T-helper 9 cell (primary cell): ENCODE data around the gene DPH3.
A peak's percentile ranks its signal among the peaks of the same experiment; 100 is the strongest.

Experiments used
- DNase-seq: peaks from one replicate; pipeline ENCODE4 v3.0.0-alpha.2; 2020

DPH3 gene

GRCh38 chr3:16290007-16290826, 25.5 kb upstream of the DPH3 start:
- peak; percentile 55 for DNase-seq

GRCh38 chr3:16289144-16289889, 24.6 kb upstream of the DPH3 start:
- no peak for DNase-seq

GRCh38 chr3:16288664-16289063, 23.9 kb upstream of the DPH3 start:
- DNase-seq, result no peak

GRCh38 chr3:16286751-16287543, 22.2 kb upstream of the DPH3 start:
- DNase-seq, result no peak

- DNase-seq, result peak; percentile 48
Observed at GRCh38 chr3:16286161-16286560, 21.4 kb upstream of the DPH3 start.

- DNase-seq, result no peak
Observed at GRCh38 chr3:16284633-16285032, 19.9 kb upstream of the DPH3 start.

- no peak for DNase-seq
Observed at GRCh38 chr3:16280671-16281070, 15.9 kb upstream of the DPH3 start.

- no peak for DNase-seq
Observed at GRCh38 chr3:16279010-16279801, 14.5 kb upstream of the DPH3 start.

- no peak for DNase-seq
Observed at GRCh38 chr3:16277471-16277870, 12.7 kb upstream of the DPH3 start.

GRCh38 chr3:16273867-16274266, 9.1 kb upstream of the DPH3 start:
- DNase-seq, result no peak

GRCh38 chr3:16272588-16272987, 7.8 kb upstream of the DPH3 start:
- DNase-seq, result no peak

GRCh38 chr3:16270855-16271254, 6.1 kb upstream of the DPH3 start:
- DNase-seq, result no peak

- no peak for DNase-seq
Observed at GRCh38 chr3:16266714-16267113, 2.0 kb upstream of the DPH3 start.

- DNase-seq, result no peak
Observed at GRCh38 chr3:16265455-16265786, 678 bp upstream of the DPH3 start.

GRCh38 chr3:16264174-16264707, 502 bp downstream of the DPH3 start:
- no peak for DNase-seq

GRCh38 chr3:16262174-16262573, 2.6 kb downstream of the DPH3 start:
- DNase-seq, result no peak

- no peak for DNase-seq
Observed at GRCh38 chr3:16260046-16260445, 4.7 kb downstream of the DPH3 start.

GRCh38 chr3:16258866-16259265, 5.9 kb downstream of the DPH3 start:
- no peak for DNase-seq

- no peak for DNase-seq
Observed at GRCh38 chr3:16258177-16258576, 6.6 kb downstream of the DPH3 start.

- DNase-seq, result no peak
Observed at GRCh38 chr3:16257309-16257708, 7.4 kb downstream of the DPH3 start.

- DNase-seq, result no peak
Observed at GRCh38 chr3:16255726-16256125, 9.0 kb downstream of the DPH3 start.

- DNase-seq, result no peak
Observed at GRCh38 chr3:16255326-16255725, 9.4 kb downstream of the DPH3 start.
